ENCODE data around the gene ASCC1. TPM values are rescaled to one million over a fixed set of nuclear protein-coding genes. Genes with fewer than 3 reads are reported as not detected.

Gene ASCC1
- total and polyA plus RNA-seq, 2 donors (not counting 1 experiment from before 2014, with no cell fraction given): 17.9 to 28.1 TPM

- H3K27me3 Mint-ChIP-seq: no peaks in the 10 kb centered on the region
- intact Hi-C loops (cut with micrococcal nuclease): no loop called here
- Histone ChIP-seq H3K4me2 (replicated peaks; ENCODE audit: low read depth, low read length, poor library complexity, severe bottlenecking) (no peak overlapping the region), H3K9ac (ENCODE audit: low read length) (no peak overlapping the region), H3K4me1 (ENCODE audit: control insufficient read depth in 2 of 2, insufficient read depth in 2 of 2, low read length in 2 of 2) (peaks cover 12% of the 10 kb centered on the region in 2 donors), H3K27ac (ENCODE audit: low read length in 2 of 2) (no peak overlapping the region), H3K79me2 (ENCODE audit: control insufficient read depth, insufficient read depth, low read length) (peaks cover 10% of the 10 kb centered on the region), H3K4me3 (ENCODE audit: control extremely low read depth in 1 of 5, extremely low read depth in 1 of 5, insufficient read depth in 1 of 5, low read depth in 2 of 5, low read length in 4 of 5) (no peak overlapping the region), H3K9me3 (ENCODE audit: control extremely low read depth in 1 of 3, control insufficient read depth in 2 of 3, insufficient read depth in 1 of 3, low read length in 2 of 3) (no peaks in the 10 kb centered on the region), H3K36me3 (replicated peaks in 1 of 2; ENCODE audit: control extremely low read depth in 1 of 2, control insufficient read depth in 1 of 2, extremely low read depth in 1 of 2, insufficient read depth in 2 of 2, low read length in 1 of 2) (peaks cover 0 to 14% of the 10 kb centered on the region in 2 experiments), H3K27me3 (replicated peaks in 1 of 4; ENCODE audit: control extremely low read depth in 1 of 4, control insufficient read depth in 3 of 4, insufficient read depth in 4 of 4, low read length in 3 of 4) (no peaks in the 10 kb centered on the region), H4K20me1 (ENCODE audit: control insufficient read depth, insufficient read depth, low read length, poor library complexity, severe bottlenecking) (no peaks in the 10 kb centered on the region), H2AFZ (ENCODE audit: insufficient read depth, low read depth, low read length, poor library complexity, severe bottlenecking) (no peak overlapping the region)
- DNase-seq (no peak), ATAC-seq (ENCODE audit: low read depth) (no peak)
- H3K27ac Mint-ChIP-seq: no peak overlapping the region
- ChIA-PET CTCF (no interaction called here), POLR2A (no interaction called here)
- WGBS (ENCODE audit: insufficient coverage): 85% methylated on average over 7 of the region's 7 CpGs
- no peaks in the 10 kb centered on the region for H3K9me3 Mint-ChIP-seq (ENCODE audit: insufficient read depth)
- H3K4me3 Mint-ChIP-seq: no peak overlapping the region
- TF ChIP-seq, protein P1, sequence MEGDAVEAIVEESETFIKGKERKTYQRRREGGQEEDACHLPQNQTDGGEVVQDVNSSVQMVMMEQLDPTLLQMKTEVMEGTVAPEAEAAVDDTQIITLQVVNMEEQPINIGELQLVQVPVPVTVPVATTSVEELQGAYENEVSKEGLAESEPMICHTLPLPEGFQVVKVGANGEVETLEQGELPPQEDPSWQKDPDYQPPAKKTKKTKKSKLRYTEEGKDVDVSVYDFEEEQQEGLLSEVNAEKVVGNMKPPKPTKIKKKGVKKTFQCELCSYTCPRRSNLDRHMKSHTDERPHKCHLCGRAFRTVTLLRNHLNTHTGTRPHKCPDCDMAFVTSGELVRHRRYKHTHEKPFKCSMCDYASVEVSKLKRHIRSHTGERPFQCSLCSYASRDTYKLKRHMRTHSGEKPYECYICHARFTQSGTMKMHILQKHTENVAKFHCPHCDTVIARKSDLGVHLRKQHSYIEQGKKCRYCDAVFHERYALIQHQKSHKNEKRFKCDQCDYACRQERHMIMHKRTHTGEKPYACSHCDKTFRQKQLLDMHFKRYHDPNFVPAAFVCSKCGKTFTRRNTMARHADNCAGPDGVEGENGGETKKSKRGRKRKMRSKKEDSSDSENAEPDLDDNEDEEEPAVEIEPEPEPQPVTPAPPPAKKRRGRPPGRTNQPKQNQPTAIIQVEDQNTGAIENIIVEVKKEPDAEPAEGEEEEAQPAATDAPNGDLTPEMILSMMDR (IDR thresholded peaks at IDR 0.05): no peak
- no peak for TF ChIP-seq EZH2 (IDR thresholded peaks at IDR 0.05; ENCODE audit: borderline replicate concordance, insufficient read depth, low read depth, low read length, poor library complexity, severe bottlenecking)
- peaks cover 14% of the 10 kb centered on the region for H3K4me1 Mint-ChIP-seq
Measured at GRCh38 chr10:72171175-72171630, 44.9 kb downstream of the ASCC1 start.

- no peak for ATAC-seq (ENCODE audit: low read depth)
- TF ChIP-seq, protein P1 (IDR thresholded peaks at IDR 0.05): no peak
- no peak for TF ChIP-seq EZH2 (IDR thresholded peaks at IDR 0.05; ENCODE audit: borderline replicate concordance, insufficient read depth, low read depth, low read length, poor library complexity, severe bottlenecking)
- intact Hi-C loops (cut with micrococcal nuclease): no loop called here
- Histone ChIP-seq H3K9me3 (ENCODE audit: control extremely low read depth in 1 of 3, control insufficient read depth in 2 of 3, insufficient read depth in 1 of 3, low read length in 2 of 3) (no peaks in the 10 kb centered on the region), H2AFZ (ENCODE audit: insufficient read depth, low read depth, low read length, poor library complexity, severe bottlenecking) (no peak overlapping the region), H3K27me3 (replicated peaks in 1 of 4; ENCODE audit: control extremely low read depth in 1 of 4, control insufficient read depth in 3 of 4, insufficient read depth in 4 of 4, low read length in 3 of 4) (no peaks in the 10 kb centered on the region), H3K4me2 (replicated peaks; ENCODE audit: low read depth, low read length, poor library complexity, severe bottlenecking) (no peak overlapping the region), H4K20me1 (ENCODE audit: control insufficient read depth, insufficient read depth, low read length, poor library complexity, severe bottlenecking) (no peaks in the 10 kb centered on the region), H3K4me3 (ENCODE audit: control extremely low read depth in 1 of 5, extremely low read depth in 1 of 5, insufficient read depth in 1 of 5, low read depth in 2 of 5, low read length in 4 of 5) (no peak overlapping the region), H3K9ac (ENCODE audit: low read length) (no peak overlapping the region), H3K4me1 (ENCODE audit: control insufficient read depth in 2 of 2, insufficient read depth in 2 of 2, low read length in 2 of 2) (peaks cover 12% of the 10 kb centered on the region in 2 donors), H3K27ac (ENCODE audit: low read length in 2 of 2) (no peak overlapping the region), H3K36me3 (replicated peaks in 1 of 2; ENCODE audit: control extremely low read depth in 1 of 2, control insufficient read depth in 1 of 2, extremely low read depth in 1 of 2, insufficient read depth in 2 of 2, low read length in 1 of 2) (peaks cover 0 to 14% of the 10 kb centered on the region in 2 experiments), H3K79me2 (ENCODE audit: control insufficient read depth, insufficient read depth, low read length) (peaks cover 10% of the 10 kb centered on the region)
- CTCF ChIA-PET: no interaction called here
- Mint-ChIP-seq H3K4me3 (no peak overlapping the region), H3K27ac (no peak overlapping the region), H3K9me3 (ENCODE audit: insufficient read depth) (no peaks in the 10 kb centered on the region), H3K4me1 (peaks cover 14% of the 10 kb centered on the region), H3K27me3 (no peaks in the 10 kb centered on the region)
- DNase-seq: no peak
- POLR2A ChIA-PET: no interaction called here
- WGBS (ENCODE audit: insufficient coverage): no CpG with 5 or more reads among the region's 4 CpGs
Measured at GRCh38 chr10:72170733-72171132, 45.3 kb downstream of the ASCC1 start.
